ENCODE measurements around the gene DICER1.

DICER1 gene

GRCh38 chr14:95054346-95055280 is 102.7 kb downstream of the DICER1 start:
- DNase-seq: no peak

GRCh38 chr14:95052016-95052585 is 105.2 kb downstream of the DICER1 start:
- no peak for DNase-seq

GRCh38 chr14:95049952-95050351 is 107.4 kb downstream of the DICER1 start:
- DNase-seq: no peak

- no peak for DNase-seq
Observed at GRCh38 chr14:95048771-95049312, 108.5 kb downstream of the DICER1 start.

- DNase-seq: no peak
Observed at GRCh38 chr14:95047754-95048153, 109.6 kb downstream of the DICER1 start.

GRCh38 chr14:95046711-95047681 is 110.3 kb downstream of the DICER1 start:
- no peak for DNase-seq

- no peak for DNase-seq
Observed at GRCh38 chr14:95045836-95046430, 111.4 kb downstream of the DICER1 start.

- no peak for DNase-seq
Observed at GRCh38 chr14:95045106-95045701, 112.1 kb downstream of the DICER1 start.

GRCh38 chr14:95044463-95045105 is 112.7 kb downstream of the DICER1 start:
- no peak for DNase-seq

GRCh38 chr14:95043732-95044462 is 113.4 kb downstream of the DICER1 start:
- no peak for DNase-seq

- no peak for DNase-seq
Observed at GRCh38 chr14:95043314-95043713, 114.0 kb downstream of the DICER1 start.

- DNase-seq: no peak
Observed at GRCh38 chr14:95041477-95042020, 115.8 kb downstream of the DICER1 start.

- DNase-seq: no peak
Observed at GRCh38 chr14:95040708-95041476, 116.4 kb downstream of the DICER1 start.

GRCh38 chr14:95039993-95040348 is 117.4 kb downstream of the DICER1 start:
- DNase-seq: no peak

GRCh38 chr14:95039259-95039992 is 117.9 kb downstream of the DICER1 start:
- DNase-seq: no peak

- DNase-seq: no peak
Observed at GRCh38 chr14:95038521-95039250, 118.6 kb downstream of the DICER1 start.

GRCh38 chr14:95037273-95037672 is 120.1 kb downstream of the DICER1 start:
- no peak for DNase-seq
